GM18507 (cell line): ENCODE measurements around the gene THOC7.

ENCODE experiments used
- DNase-seq: peaks from one replicate; pipeline ENCODE4 v3.0.0; 2011; ENCODE audit warnings: low read depth; ENCODE audit not compliant: insufficient read length; ENCODE audit errors: extremely low spot score
- FAIRE-seq: peaks from 2 replicates; lab custom pipeline; 2011; peaks lifted over from hg19 to GRCh38; lab: Jason Lieb, UNC

Gene THOC7

GRCh38 chr3:63851287-63851686, 12.3 kb downstream of the THOC7 start:
- no peak for DNase-seq
- FAIRE-seq, result no peak

GRCh38 chr3:63849175-63849574, 14.4 kb downstream of the THOC7 start:
- no peak for FAIRE-seq

GRCh38 chr3:63847718-63848450, 15.7 kb downstream of the THOC7 start:
- DNase-seq (no peak), FAIRE-seq (no peak)

More at GRCh38 chr3:63849175-63849574, 14.4 kb downstream of the THOC7 start:
- DNase-seq, result no peak

- DNase-seq (no peak), FAIRE-seq (no peak)
These were observed 18.4 kb downstream of the THOC7 start for GRCh38 chr3:63845215-63845614.

- FAIRE-seq, result no peak
These were observed 21.5 kb downstream of the THOC7 start for GRCh38 chr3:63842127-63842526.

GRCh38 chr3:63841704-63842103, 21.9 kb downstream of the THOC7 start:
- FAIRE-seq (no peak), DNase-seq (no peak)

More at GRCh38 chr3:63842127-63842526, 21.5 kb downstream of the THOC7 start:
- DNase-seq, result no peak

- no peak for FAIRE-seq
- DNase-seq, result no peak
These were observed 31.2 kb downstream of the THOC7 start for GRCh38 chr3:63832395-63832794.

GRCh38 chr3:63830526-63830925, 33.1 kb downstream of the THOC7 start:
- FAIRE-seq (no peak), DNase-seq (no peak)

- FAIRE-seq (no peak), DNase-seq (no peak)
These were observed 39.3 kb downstream of the THOC7 start for GRCh38 chr3:63824309-63824708.

GRCh38 chr3:63819151-63819398, 44.5 kb downstream of the THOC7 start, which contains the start of gene C3orf49:
TSS of gene C3orf49 (plus strand) at chr3:63819299. CDS start at chr3:63819472, 173 bp downstream.
- no peak for DNase-seq
- FAIRE-seq, result no peak

GRCh38 chr3:63818282-63819150, 45.1 kb downstream of the THOC7 start:
- FAIRE-seq (peak; percentile 84), DNase-seq (no peak)

GRCh38 chr3:63817225-63817624, 46.4 kb downstream of the THOC7 start:
- DNase-seq (no peak), FAIRE-seq (no peak)

- FAIRE-seq, result no peak
- DNase-seq, result no peak
These were observed 49.4 kb downstream of the THOC7 start for GRCh38 chr3:63814237-63814636.

- FAIRE-seq, result no peak
These were observed 54.0 kb downstream of the THOC7 start for GRCh38 chr3:63809607-63810006.

GRCh38 chr3:63808633-63809032, 55.0 kb downstream of the THOC7 start:
- FAIRE-seq, result peak; percentile 9
- DNase-seq, result no peak

More at GRCh38 chr3:63809607-63810006, 54.0 kb downstream of the THOC7 start:
- DNase-seq, result no peak

GRCh38 chr3:63807961-63808565, 55.5 kb downstream of the THOC7 start:
- FAIRE-seq, result no peak

GRCh38 chr3:63803911-63804310, 59.7 kb downstream of the THOC7 start:
- no peak for FAIRE-seq
- DNase-seq, result no peak

More at GRCh38 chr3:63807961-63808565, 55.5 kb downstream of the THOC7 start:
- DNase-seq, result no peak

GRCh38 chr3:63800097-63800496, 63.5 kb downstream of the THOC7 start:
- no peak for FAIRE-seq
- no peak for DNase-seq

- DNase-seq (no peak), FAIRE-seq (no peak)
These were observed 64.7 kb downstream of the THOC7 start for GRCh38 chr3:63798949-63799348.

GRCh38 chr3:63798544-63798943, 65.1 kb downstream of the THOC7 start:
- FAIRE-seq, result no peak
- no peak for DNase-seq
